Type B pancreatic cell (in vitro differentiated cells): ENCODE results near the gene IZUMO1R. TPM values are rescaled to one million over a fixed set of nuclear protein-coding genes. Genes with fewer than 3 reads are reported as not detected.

Experiments used
- DNase-seq: peaks from one replicate; pipeline ENCODE4 v3.0.0; 2021; ENCODE audit warnings: mixed read lengths; ENCODE audit not compliant: unreplicated experiment; ENCODE audit errors: extremely low spot score
- H3K27ac Mint-ChIP-seq: 2 replicates; pipeline ENCODE4 v1.8.0; 2021; ENCODE audit warnings: mild to moderate bottlenecking, mixed read lengths
- H3K27me3 Mint-ChIP-seq: 2 replicates; pipeline ENCODE4 v1.8.0; 2021; ENCODE audit warnings: mixed read lengths
- H3K36me3 Mint-ChIP-seq: 2 replicates; pipeline ENCODE4 v1.8.0; 2021; ENCODE audit warnings: mixed read lengths
- H3K4me1 Mint-ChIP-seq: one replicate; pipeline ENCODE4 v1.8.0; 2021; ENCODE audit warnings: mixed read lengths; ENCODE audit not compliant: unreplicated experiment
- H3K4me3 Mint-ChIP-seq: 2 replicates; pipeline ENCODE4 v1.8.0; 2021; ENCODE audit warnings: mild to moderate bottlenecking, mixed read lengths
- H3K9me3 Mint-ChIP-seq: 2 replicates; pipeline ENCODE4 v1.8.0; 2021; ENCODE audit warnings: mixed read lengths
- total RNA-seq: library from RNA; stranded (reverse); gene quantifications from 2 replicates; pipeline ENCODE4 v1.2.1, GENCODE V29; 2021; ENCODE audit warnings: low replicate concordance
- TF ChIP-seq, protein P1 (sequence below): fragments of 200-600 bp; sonication (generic); conservative IDR thresholded peaks from 2 replicates; pipeline ENCODE4 v1.5.0; 2021; ENCODE audit warnings: antibody characterized with exemption, mild to moderate bottlenecking

The IZUMO1R gene
- total RNA-seq, 1 donor from 2014 or later, result not detected

DNA sequence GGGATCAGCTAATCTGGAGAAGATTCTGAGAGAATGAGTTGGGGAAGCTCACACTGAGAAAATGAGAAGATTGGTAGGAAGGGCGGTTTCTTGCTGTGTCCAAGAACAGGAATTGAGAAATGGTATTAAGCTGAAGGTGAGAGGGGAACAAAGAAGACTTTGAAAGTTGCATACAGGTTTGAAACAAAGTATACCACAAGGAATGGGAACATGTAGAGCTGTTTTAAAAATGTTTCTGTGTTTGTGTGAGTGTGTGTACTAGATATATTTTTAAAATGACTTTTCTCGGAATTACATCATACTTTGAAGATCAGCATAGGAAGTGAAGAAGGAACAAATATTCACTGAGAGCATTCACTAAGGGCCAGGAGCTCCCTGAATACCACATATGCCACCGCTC is 24.4 kb upstream of the IZUMO1R start:
- Mint-ChIP-seq H3K36me3 (no peaks in the 10 kb centered on the region), H3K4me1 (no peaks in the 10 kb centered on the region), H3K27ac (no peak overlapping the region), H3K9me3 (no peaks in the 10 kb centered on the region), H3K27me3 (no peaks in the 10 kb centered on the region), H3K4me3 (no peak overlapping the region)
- DNase-seq, result no peak
- TF ChIP-seq, protein P1, sequence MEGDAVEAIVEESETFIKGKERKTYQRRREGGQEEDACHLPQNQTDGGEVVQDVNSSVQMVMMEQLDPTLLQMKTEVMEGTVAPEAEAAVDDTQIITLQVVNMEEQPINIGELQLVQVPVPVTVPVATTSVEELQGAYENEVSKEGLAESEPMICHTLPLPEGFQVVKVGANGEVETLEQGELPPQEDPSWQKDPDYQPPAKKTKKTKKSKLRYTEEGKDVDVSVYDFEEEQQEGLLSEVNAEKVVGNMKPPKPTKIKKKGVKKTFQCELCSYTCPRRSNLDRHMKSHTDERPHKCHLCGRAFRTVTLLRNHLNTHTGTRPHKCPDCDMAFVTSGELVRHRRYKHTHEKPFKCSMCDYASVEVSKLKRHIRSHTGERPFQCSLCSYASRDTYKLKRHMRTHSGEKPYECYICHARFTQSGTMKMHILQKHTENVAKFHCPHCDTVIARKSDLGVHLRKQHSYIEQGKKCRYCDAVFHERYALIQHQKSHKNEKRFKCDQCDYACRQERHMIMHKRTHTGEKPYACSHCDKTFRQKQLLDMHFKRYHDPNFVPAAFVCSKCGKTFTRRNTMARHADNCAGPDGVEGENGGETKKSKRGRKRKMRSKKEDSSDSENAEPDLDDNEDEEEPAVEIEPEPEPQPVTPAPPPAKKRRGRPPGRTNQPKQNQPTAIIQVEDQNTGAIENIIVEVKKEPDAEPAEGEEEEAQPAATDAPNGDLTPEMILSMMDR, result no peak

DNA sequence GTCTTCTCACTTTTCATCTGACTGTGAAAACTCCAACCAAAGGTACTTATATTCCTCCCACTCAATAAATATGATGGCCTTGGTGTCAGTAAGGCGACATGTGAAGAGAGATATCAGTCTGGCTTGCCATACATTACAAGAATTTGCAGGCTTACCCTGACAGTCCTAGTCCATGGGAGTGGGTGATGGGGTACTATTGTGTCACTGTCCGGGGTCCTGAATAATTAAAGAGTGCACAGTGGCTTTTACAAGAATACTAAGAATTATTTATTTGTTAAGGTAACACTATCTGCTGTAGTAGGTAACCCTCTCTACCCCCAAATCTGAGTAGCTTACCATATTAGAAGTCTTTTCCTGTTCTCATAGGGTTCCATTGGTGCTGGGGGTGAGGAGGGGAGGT is 23.1 kb upstream of the IZUMO1R start:
- no peak overlapping the region for H3K27ac Mint-ChIP-seq
- no peak for DNase-seq
- no peaks in the 10 kb centered on the region for H3K9me3 Mint-ChIP-seq
- no peak overlapping the region for H3K4me3 Mint-ChIP-seq
- no peaks in the 10 kb centered on the region for H3K36me3 Mint-ChIP-seq
- no peaks in the 10 kb centered on the region for H3K27me3 Mint-ChIP-seq
- no peaks in the 10 kb centered on the region for H3K4me1 Mint-ChIP-seq
- TF ChIP-seq, protein P1, result no peak

DNA sequence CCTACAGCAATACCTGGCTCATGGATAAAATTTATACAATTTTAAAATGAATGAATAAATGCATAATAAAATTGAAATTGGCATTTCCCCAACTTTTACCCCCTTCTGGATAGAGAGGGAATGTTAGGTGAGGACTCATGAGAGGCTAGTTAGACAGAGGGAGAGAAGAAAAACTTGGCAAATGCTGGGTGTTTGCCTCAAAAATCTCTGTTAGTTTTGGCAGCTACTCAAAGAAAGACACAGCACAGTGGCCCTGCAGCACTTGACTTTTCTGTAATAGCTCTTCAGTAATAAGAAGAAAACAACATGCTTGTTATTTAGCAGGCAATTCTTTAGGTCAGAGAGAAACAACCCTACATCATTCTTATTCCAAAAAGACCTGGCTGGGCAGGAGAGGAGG is 20.7 kb upstream of the IZUMO1R start:
- H3K4me1 Mint-ChIP-seq, result no peaks in the 10 kb centered on the region
- no peak for DNase-seq
- H3K4me3 Mint-ChIP-seq, result no peak overlapping the region
- H3K9me3 Mint-ChIP-seq, result no peaks in the 10 kb centered on the region
- TF ChIP-seq, protein P1, result no peak
- H3K27me3 Mint-ChIP-seq, result no peaks in the 10 kb centered on the region
- no peaks in the 10 kb centered on the region for H3K36me3 Mint-ChIP-seq
- no peak overlapping the region for H3K27ac Mint-ChIP-seq

DNA sequence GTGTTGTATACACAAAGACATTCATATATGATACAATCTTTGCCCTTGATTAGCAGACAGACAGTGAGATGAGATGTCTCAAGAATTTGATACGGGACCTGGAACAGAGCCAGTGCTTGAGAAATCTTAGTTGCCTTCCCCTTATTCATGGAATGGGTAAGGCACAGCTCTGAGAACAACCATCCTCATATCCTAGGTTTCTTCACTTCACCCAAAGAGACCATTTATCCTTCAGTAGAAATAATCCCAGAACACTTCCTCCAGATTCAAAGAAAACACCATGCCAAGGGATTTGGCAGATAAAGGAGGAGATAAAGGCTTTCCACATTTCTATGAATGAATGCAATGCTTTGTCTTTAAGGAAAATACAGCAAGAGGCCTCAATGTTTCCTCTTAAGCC is 8.8 kb upstream of the IZUMO1R start:
- Mint-ChIP-seq H3K27ac (no peak overlapping the region), H3K27me3 (peaks cover 19% of the 10 kb centered on the region), H3K4me3 (no peak overlapping the region), H3K4me1 (no peaks in the 10 kb centered on the region), H3K9me3 (no peaks in the 10 kb centered on the region), H3K36me3 (no peaks in the 10 kb centered on the region)
- TF ChIP-seq, protein P1, result no peak
- DNase-seq, result no peak

DNA sequence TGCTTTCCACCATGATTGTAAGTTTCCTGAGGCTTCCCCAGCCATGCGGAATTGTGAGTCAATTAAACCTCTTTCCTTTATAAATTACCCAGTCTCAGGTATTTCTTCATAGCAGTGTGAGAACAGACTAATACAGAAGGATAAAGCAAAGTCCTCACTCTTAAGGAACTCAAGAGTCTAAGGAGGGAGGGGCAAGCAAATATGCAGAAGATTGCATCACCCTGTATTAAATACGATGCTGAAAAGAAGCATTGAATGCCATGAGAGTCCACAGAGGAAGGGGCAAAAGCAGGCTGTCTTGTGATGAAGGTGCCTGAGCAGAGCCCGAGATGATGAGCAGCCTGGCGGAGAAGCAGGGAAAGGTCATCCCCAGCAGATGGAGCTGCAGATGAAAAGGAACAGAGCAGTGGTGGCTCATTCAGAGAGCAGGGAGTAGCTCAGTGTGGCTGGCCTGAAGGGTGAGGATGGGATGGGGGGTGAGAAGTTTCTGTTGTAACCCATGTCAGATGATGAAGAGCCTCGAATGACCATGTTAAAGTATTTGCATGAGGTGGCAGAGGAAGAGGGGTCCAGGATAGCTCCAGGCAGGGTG is 6.3 kb upstream of the IZUMO1R start:
- H3K4me1 Mint-ChIP-seq, result no peaks in the 10 kb centered on the region
- peaks cover 31% of the 10 kb centered on the region for H3K27me3 Mint-ChIP-seq
- H3K4me3 Mint-ChIP-seq, result no peak overlapping the region
- no peak for DNase-seq
- H3K36me3 Mint-ChIP-seq, result no peaks in the 10 kb centered on the region
- H3K9me3 Mint-ChIP-seq, result no peaks in the 10 kb centered on the region
- H3K27ac Mint-ChIP-seq, result no peak overlapping the region
- TF ChIP-seq, protein P1, result no peak

DNA sequence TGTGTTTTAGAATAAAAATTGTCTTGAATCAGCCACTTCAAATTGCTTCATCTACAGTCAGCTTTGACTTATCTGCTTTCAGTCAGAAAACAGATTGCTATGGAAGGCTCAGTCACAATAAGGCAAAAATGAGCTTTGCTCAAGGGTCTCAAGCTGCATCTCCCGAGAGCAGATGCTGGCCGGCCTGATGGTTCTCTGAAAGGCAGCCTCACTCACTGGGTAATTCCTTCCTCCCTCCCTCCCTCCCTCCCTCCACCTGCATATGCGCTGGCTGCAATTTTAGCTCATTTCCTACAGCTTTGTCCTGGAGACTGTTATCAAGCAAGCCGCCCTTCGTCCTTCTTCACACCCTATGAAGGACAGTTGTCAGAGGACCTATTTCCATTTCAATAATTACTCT is 1.6 kb upstream of the IZUMO1R start:
- H3K9me3 Mint-ChIP-seq, result no peaks in the 10 kb centered on the region
- H3K4me1 Mint-ChIP-seq, result no peaks in the 10 kb centered on the region
- no peak overlapping the region for H3K27ac Mint-ChIP-seq
- H3K4me3 Mint-ChIP-seq, result no peak overlapping the region
- DNase-seq, result no peak
- no peaks in the 10 kb centered on the region for H3K36me3 Mint-ChIP-seq
- TF ChIP-seq, protein P1, result no peak
- H3K27me3 Mint-ChIP-seq, result peaks cover 33% of the 10 kb centered on the region
